HG02571 (cell line): ENCODE data around the gene ZNF512B.
"Not testable (repeated sequence)": the region's sequence is repeated elsewhere in the genome, so short reads cannot be mapped to it uniquely, and the experiment has no call there.

Source experiments
- ATAC-seq: cut with Tn5 transposase; IDR thresholded peaks from one replicate; pipeline ENCODE4 v1.9.1; 2021; ENCODE audit warnings: mild to moderate bottlenecking, moderate library complexity; ENCODE audit not compliant: unreplicated experiment

The ZNF512B gene

DNA sequence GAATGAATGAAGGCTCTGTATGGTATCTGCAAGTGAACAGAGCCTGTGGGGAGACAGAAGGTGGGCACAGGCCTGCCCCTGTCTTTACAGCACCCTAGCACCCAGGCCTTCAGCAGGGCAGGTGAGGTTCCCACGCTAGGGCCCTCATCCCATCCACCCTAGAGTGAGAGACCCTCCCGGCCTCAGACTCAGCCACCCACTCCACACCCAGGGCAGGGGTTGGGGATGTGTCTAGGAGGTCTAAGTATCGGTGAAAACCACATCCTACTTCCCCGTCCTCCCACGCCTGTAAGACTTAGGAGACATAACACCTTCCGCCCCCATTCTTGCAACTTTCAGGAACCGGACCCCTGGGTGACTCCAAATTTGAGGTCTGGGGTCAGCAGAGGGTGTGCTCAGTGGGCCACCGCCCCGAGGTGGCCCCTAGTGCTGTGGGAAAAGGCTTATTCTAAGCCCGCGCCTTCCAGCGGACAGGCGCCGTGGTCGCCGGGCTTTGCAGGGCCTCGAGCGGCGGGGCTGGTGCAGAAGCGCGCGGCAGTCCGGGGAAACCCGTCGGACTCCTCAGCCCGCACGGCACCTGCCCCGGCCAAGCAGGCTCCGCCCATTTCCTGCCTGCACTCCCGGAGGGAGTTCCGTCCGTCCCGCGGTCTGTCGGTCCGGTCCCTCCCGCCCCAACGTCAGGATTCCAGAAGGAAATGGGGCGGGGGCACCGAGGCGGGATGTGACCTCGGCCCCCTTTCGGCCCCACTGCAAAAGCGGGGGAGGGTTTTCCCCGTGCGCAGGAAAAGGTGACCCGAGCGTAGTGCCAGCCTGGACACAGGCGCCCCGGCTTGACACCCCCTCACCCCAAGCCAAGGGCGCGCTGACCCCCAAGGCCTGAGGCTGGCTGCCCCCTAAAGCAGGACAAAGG is 8.8 kb upstream of the ZNF512B start:
- ATAC-seq, result peak; percentile 33

GRCh38 chr20:63977739-63978276 is 8.1 kb upstream of the ZNF512B start:
- ATAC-seq, result no peak

DNA sequence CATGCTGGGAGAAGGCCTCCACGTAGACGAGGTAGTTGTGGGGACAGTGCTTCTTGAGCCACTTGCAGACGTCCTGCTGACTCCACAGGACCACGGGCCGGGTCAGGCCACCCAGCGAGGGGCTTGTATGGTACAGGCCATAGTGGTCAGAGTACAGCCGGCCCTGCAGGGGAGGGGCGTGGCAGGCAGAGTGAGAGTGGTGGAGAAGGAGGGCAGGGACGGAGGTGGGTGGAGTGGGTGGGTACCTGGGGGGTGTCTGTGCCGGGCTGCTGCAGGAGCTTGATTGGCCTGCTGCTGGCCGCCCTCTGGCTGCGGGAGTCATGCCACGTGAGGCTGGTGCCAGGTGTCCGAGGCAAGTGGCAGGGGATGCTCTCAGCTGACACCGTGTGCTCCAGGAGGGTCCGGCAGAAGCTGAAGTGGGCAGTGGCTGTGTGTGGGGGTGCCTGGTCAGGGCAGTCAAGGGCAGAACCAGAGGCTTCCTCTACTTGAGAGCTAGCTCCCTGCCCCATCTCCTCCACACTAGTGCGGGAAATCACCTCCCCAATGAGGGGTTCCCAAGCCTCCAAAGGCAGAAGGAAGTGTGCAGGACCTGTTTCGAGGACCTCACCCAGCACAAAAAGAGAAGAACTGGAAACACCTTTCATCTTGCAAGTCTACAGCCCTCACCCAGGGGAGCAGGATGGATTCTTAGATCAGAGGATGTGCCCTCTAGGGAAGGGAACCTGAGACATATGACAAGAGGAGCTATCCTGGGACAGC is 7.4 kb upstream of the ZNF512B start:
- no peak for ATAC-seq

DNA sequence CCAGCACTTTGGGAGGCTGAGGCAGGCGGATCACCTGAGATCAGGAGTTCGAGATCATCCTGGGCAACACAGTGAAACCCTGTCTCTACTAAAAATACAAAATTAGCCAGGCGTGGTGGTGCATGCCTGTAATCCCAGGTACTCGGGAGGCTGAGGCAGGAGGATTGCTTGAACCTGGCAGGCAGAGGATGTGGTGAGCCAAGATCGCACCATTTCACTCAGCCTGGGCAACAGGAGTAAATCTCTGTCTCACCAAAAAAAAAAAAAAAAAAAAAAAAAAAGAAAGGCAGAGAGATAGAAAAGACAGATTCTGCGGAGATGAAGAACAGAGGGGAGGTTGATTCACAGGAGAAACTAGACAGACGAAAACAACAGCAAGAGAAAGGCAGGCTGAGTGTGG is 6.8 kb upstream of the ZNF512B start:
- not testable (repeated sequence) for ATAC-seq

DNA sequence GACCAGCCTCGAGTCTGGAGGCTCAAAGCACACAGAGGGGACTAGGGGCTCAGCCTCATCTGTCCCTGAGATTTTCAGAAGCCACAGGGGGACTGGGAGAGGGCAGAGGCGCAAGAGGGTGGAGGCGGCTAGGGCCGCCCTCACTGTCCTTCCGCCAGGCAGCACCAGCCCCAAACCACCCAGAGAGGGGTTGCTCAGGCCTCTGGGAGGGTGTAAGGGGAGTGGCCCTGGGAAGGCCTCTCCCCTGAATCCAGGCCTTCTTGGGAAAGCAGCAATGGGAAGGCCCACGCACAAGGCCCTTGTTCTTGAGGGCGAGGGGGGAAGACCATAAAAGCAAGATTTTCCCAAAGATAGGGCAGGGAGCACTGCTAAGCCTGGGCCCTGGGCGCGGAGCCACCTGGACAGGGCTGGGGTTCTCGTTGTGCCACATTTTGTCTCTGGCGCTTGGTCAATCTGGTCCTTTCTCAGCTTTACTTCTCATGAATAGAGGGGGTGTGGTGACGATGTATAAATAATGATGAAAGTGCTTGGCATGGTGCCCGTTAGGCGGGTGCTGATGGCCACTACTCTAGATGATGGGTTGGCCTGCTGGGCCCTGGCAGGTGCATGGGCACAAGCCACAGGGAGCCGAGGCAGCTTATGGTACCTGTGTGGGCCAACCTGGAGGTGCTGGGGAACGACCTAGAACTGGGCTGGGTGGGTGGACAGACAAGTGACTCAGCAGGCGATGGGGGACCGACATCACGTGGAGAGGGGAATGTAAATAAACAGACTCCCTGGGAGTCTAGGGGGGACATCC is 4.9 kb upstream of the ZNF512B start:
- no peak for ATAC-seq

DNA sequence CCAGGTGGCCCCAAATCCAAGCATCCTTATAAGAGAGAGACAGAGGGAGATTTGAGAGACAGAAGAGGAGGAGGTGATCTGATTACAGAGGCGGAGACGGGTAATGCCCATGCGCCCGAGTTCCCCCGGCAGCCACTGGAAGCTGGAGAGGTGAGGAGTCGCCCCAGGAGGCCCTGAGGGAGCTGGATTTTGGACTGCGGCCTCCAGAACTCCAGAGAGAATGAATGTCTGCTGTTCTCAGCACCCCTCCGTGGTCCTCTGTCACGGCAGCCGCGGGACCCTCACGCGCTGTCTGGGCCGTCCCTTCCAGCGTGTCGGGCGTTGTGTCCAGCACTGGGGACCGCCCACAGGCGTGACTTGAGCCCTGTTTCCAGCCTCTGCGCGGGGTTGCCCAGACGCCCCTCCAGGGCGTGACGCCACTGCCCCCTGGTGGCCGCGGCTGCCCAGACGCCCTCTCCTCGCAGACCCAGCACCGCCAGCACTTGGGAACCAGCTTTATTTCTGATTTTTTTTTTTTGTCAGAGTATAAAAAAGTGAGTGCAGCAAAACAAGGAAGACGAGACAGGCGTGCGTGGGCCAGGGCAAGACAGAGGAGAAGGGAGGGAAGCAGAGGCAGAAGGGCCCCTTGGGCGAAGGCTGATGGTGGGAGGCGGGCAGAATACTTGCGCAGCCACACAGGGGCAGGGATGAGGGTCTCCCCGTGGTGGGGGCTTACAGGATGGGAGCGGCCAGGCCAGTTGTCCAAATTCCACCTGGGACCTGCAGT is 4.1 kb upstream of the ZNF512B start:
- ATAC-seq, result no peak

DNA sequence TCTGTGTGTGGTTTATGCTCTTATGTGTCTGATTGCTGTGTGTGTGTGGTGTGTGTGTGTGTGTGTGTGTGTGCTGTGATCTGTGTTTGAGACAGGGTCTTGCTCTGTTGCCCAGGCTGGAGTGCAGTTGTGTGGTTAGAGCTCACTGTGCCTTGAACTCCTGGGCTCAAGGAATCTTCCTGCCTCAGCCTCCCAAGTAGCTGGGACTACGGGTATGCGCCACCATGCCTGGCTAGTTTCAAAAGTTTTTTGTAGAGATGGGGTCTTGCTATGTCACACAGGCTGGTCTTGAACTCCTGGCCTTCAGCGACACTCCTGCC is 3.4 kb upstream of the ZNF512B start:
- ATAC-seq, result no peak

DNA sequence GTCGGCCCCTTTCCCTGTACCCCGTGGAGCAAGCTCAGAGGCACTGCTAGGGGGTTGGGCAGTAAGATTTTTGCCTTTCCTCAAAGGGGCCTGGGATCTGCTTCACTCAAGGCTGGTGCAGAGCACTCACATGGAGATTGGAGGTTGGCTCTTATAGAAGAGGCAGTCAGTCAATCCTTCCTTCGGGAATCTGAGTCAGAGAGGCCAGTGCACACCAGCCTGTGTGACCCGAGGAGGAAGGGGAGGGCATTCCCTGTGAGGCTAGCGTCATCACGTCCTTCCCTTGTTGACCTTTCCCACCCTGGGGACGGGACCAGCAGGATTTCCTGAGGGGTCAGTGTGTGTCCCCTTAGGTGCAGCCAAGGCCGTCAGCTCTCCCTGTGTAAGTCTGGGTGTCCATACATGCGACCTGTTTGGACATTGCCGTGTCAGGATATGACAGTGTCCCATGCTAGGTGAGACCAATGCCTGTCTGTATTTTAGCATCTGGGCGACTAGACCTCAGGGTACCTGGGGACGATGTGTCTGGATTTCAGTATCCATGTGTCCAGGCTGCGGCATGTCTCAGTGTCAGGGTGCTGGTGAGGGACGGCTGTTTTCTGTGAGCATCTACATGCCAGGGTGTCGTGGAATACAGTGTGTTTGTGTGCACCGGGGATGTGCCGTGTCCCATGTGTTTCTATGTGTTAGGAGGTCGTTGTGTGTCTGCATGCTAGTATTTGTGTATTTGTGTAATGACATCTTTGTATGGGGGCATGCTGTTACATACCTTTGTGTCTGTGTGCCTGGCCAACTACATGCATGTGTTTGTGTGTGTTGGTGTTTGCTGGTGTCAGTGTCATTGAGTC is 2.8 kb upstream of the ZNF512B start:
- no peak for ATAC-seq

- ATAC-seq, result not testable (repeated sequence)
These were observed 2.2 kb upstream of the ZNF512B start for GRCh38 chr20:63971960-63972311.

GRCh38 chr20:63970714-63971431 is 1.1 kb upstream of the ZNF512B start:
- no peak for ATAC-seq

DNA sequence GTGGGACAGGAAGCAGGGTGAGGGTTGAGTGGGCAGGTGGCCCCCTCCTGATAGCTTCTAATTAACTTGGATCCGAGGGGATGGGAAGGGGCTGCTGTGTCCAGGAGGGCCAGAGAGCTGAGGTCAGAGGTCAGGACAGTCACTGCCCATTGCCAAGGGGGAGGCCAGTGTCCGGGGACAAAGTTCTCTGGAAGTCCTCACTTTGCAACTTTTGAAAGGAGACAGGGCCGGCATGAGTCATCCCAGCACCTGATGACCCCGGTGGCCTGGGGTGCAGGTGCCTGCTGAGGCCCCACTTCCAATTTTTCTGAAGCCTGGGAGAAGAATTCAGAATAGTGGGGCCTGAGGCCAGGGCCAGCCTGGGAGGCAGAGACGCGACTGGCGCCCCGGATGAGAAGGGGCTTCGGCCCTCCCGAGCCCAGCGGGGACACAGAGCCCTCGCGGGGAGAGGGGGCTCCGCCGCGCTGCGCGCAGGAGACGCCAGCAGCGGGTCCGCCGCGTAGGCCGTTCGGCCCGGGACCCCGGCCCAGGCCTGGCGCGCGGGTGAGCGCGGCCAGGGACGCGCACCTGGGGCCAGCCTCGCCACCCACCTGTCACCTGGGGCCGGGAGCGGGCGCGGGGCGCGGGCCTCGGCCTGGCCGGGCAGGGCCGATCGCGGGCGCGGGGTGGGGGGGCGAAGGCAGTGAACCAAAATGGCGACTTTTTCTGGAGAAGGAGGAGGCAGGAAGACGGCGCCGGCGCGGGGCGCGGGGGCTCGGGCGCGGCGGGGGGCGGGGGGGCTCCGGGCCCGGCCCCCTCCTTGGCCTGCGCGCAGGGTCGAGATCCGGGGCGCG is 586 bp downstream of the ZNF512B start:
- no peak for ATAC-seq

DNA sequence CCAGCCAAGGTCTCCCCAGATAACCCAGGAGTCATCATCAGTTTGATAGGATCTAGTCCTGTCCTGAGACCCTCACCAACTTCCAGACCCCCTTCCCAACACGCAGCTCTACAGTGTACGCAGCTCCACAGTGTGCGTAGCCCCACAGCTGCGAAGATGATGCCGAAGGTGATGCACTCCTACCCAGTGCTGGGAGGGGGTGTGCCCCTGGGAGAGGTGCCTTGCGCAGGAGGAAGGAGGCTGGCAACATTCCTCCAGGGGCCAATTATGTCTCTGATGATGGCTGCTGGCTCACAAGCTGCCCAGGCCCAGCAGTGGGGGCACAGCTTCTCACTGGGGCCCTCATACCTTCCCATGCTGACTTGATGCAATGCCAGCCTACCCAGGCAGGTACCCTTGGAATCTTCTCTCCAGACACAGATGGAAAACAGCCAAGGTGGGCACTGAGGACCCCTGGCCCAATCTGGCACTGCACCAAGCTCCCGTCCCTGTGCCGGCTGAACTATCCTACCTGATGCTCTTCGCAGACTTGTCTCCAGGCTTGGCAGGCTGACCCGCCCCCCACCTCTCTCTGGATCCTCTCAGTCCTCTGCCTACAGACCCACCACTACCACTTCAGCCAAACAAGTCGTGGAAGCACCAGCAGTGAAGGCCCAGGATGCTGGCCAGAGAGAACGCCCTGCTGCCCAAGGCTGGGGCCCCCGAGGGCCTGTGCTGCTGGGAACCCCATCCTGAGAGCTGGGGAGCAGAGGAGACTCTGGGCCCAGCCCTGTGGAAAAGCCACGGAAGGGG is 1.4 kb downstream of the ZNF512B start:
- ATAC-seq, result no peak

- no peak for ATAC-seq
These were observed 2.2 kb downstream of the ZNF512B start for GRCh38 chr20:63967330-63968135.

DNA sequence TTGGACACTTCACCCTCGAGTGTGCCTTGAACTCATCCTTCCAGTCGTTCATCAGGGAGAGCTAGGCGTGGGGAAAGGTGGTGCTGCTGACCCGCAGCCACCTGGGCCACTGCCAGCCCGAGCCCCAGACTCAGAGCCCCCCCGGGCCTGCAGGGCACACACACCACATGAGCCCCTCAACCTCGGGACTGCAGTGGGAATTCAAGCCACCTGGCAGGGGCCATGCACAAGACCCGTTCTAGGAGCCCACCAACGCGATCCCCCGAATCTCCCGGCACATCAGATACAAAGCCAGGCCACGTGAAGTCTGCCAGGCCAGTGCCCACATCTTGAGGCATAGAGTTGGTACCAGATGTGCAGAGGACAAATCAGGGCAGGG is 2.8 kb downstream of the ZNF512B start:
- no peak for ATAC-seq

DNA sequence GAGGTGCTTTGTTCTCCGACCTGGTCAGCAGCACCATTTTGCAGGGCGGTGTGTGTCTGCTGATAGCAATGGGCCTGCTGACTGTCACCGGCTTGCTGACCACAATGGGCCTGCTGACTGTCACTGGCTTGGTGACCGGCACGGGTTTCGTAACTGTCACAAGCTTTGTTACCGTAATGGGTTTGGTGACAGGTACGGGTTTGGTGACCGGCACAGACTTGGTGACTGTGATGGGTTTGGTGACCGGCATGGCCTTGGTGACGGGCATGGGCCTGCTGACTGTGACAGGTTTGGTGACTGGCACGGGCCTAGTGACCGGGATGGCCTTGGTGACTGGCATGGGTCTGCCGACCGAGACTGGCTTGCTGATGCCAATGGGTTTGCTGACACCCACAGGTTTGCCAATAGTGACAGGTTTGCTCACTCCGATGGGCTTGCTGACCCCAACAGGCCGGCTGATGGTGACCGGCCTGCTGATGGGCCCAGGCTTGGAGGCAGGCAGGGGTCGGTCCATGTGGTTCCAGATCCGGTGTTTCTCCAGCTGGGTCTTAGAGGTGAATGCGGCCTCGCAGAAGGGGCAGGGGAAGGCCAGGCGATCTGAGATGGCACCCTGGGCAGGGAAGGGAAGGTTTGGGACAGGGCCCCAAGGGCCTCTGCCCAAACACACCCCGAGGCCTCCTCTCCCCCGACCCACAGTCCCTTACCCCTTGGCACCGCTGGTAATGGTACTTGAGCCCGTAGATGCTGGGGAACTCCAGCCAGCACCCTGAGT is 3.4 kb downstream of the ZNF512B start:
- ATAC-seq, result no peak

GRCh38 chr20:63964412-63964811 is 5.3 kb downstream of the ZNF512B start:
- no peak for ATAC-seq
